Testis (tissue), 2 donors: Measurements from ENCODE around the gene IGFLR1.

Source experiments
- CTCF ChIP-seq, 3 experiments: fragments of 450-650 bp in 2 of 3; fragments of 200-600 bp in 1 of 3; sonication (generic) in 1 of 3; IDR thresholded peaks; one replicate each; pipeline ENCODE4 v1.5.1; 2016 to 2019; ENCODE audit warnings: antibody characterized with exemption in 3 of 3, mild to moderate bottlenecking in 2 of 3, moderate library complexity in 1 of 3
- POLR2A ChIP-seq: fragments of 450-650 bp; IDR thresholded peaks from one replicate; pipeline ENCODE4 v1.6.1; 2017; ENCODE audit warnings: antibody characterized with exemption, mild to moderate bottlenecking, moderate library complexity

DNA sequence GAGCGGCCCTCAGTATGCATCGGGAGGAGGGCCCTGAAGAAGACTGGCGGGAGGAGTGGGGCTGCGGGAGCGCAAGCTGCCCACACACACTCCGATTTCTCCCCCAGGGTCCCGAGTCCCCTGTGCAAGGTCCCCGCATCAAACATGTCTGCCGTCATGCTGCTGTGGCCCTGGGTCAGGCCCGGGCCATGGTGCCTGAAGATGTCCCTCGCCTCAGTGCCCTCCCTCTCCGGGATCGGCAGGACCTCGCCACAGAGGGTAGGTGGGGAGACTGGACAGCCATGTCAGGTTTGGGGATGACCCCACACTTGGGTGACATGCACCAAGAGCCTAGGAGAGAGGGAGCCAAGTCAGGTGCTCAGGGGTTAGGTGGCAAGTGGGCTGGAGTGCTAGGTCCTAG, 19.8 kb downstream of the IGFLR1 start:
- TF ChIP-seq CTCF (IDR thresholded peaks at IDR 0.05) (no peak), POLR2A (no peak)
